ENCODE measurements around the gene IL11RA.

IL11RA gene

DNA sequence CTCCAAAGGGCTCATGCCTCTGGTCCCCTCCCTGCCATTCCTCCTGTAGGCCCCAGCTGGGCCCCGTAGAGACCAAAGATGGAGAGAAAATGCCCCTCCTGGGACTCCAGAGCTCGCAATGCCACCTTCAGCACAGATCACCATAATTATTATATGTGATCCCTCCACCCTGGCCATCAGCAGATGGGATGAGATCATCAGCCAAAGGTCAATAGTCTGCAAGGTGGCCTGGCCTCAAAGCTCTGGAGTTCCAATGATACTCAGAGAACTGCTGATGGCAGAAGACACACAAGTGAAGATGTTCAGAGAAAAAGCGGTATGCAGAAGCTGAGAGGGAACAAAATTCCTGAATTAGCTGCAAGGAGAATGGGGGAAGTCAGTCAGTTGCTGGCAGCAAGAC is 45.1 kb upstream of the IL11RA start:
- H3K4me3 ChIP-seq (ENCODE audit: low read length): no peak overlapping the region
- H3K4me1 ChIP-seq (ENCODE audit: control insufficient read depth, low read length): peaks cover 11% of the 10 kb centered on the region
- H3F3A ChIP-seq (ENCODE audit: control insufficient read depth, insufficient read depth): no peaks in the 10 kb centered on the region
- no peaks in the 10 kb centered on the region for H4K20me1 ChIP-seq (ENCODE audit: control insufficient read depth, insufficient read depth, low read depth, low read length)
- H3K4me2 ChIP-seq (ENCODE audit: low read length): no peak overlapping the region
- no peak overlapping the region for H3K27ac ChIP-seq (ENCODE audit: low read depth, low read length)
- peaks cover 11% of the 10 kb centered on the region for H3K36me3 ChIP-seq (ENCODE audit: control insufficient read depth, low read length)
- TF ChIP-seq, protein P1, sequence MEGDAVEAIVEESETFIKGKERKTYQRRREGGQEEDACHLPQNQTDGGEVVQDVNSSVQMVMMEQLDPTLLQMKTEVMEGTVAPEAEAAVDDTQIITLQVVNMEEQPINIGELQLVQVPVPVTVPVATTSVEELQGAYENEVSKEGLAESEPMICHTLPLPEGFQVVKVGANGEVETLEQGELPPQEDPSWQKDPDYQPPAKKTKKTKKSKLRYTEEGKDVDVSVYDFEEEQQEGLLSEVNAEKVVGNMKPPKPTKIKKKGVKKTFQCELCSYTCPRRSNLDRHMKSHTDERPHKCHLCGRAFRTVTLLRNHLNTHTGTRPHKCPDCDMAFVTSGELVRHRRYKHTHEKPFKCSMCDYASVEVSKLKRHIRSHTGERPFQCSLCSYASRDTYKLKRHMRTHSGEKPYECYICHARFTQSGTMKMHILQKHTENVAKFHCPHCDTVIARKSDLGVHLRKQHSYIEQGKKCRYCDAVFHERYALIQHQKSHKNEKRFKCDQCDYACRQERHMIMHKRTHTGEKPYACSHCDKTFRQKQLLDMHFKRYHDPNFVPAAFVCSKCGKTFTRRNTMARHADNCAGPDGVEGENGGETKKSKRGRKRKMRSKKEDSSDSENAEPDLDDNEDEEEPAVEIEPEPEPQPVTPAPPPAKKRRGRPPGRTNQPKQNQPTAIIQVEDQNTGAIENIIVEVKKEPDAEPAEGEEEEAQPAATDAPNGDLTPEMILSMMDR (IDR thresholded peaks at IDR 0.05; ENCODE audit: low read depth, low read length, poor library complexity, severe bottlenecking): no peak
- TF ChIP-seq EZH2phosphoT487 (IDR thresholded peaks at IDR 0.05; ENCODE audit: borderline replicate concordance, low read length): no peak
- H3K9me2 ChIP-seq (replicated peaks; ENCODE audit: control insufficient read depth, low read length): no peaks in the 10 kb centered on the region
- peaks cover 18% of the 10 kb centered on the region for H3K79me2 ChIP-seq (ENCODE audit: control insufficient read depth, low read length)
- H3K27me3 ChIP-seq (ENCODE audit: control insufficient read depth, low read length): no peaks in the 10 kb centered on the region
- no peaks in the 10 kb centered on the region for H3K9me3 ChIP-seq (ENCODE audit: control insufficient read depth, insufficient read depth, low read length)

GRCh38 chr9:34607331-34607730 is 44.7 kb upstream of the IL11RA start:
- Histone ChIP-seq H3K4me3 (ENCODE audit: low read length) (no peak overlapping the region), H3K27ac (ENCODE audit: low read depth, low read length) (no peak overlapping the region), H3K4me1 (ENCODE audit: control insufficient read depth, low read length) (peaks cover 13% of the 10 kb centered on the region), H3K27me3 (ENCODE audit: control insufficient read depth, low read length) (no peaks in the 10 kb centered on the region), H3K9me3 (ENCODE audit: control insufficient read depth, insufficient read depth, low read length) (no peaks in the 10 kb centered on the region), H3F3A (ENCODE audit: control insufficient read depth, insufficient read depth) (no peaks in the 10 kb centered on the region), H3K4me2 (ENCODE audit: low read length) (no peak overlapping the region), H3K9me2 (replicated peaks; ENCODE audit: control insufficient read depth, low read length) (no peaks in the 10 kb centered on the region), H3K36me3 (ENCODE audit: control insufficient read depth, low read length) (peaks cover 11% of the 10 kb centered on the region), H4K20me1 (ENCODE audit: control insufficient read depth, insufficient read depth, low read depth, low read length) (no peaks in the 10 kb centered on the region), H3K79me2 (ENCODE audit: control insufficient read depth, low read length) (peaks cover 18% of the 10 kb centered on the region)
- no peak for TF ChIP-seq EZH2phosphoT487 (IDR thresholded peaks at IDR 0.05; ENCODE audit: borderline replicate concordance, low read length)

- Histone ChIP-seq H3K79me2 (ENCODE audit: control insufficient read depth, low read length) (peaks cover 18% of the 10 kb centered on the region), H3K4me3 (ENCODE audit: low read length) (peak overlapping the region; percentile 91), H3K4me1 (ENCODE audit: control insufficient read depth, low read length) (peaks cover 21% of the 10 kb centered on the region), H3F3A (ENCODE audit: control insufficient read depth, insufficient read depth) (no peaks in the 10 kb centered on the region), H3K9me2 (replicated peaks; ENCODE audit: control insufficient read depth, low read length) (no peaks in the 10 kb centered on the region), H3K9me3 (ENCODE audit: control insufficient read depth, insufficient read depth, low read length) (no peaks in the 10 kb centered on the region), H3K36me3 (ENCODE audit: control insufficient read depth, low read length) (peaks cover 16% of the 10 kb centered on the region), H3K4me2 (ENCODE audit: low read length) (peak overlapping the region; percentile 98), H3K27ac (ENCODE audit: low read depth, low read length) (no peak overlapping the region), H3K27me3 (ENCODE audit: control insufficient read depth, low read length) (no peaks in the 10 kb centered on the region), H4K20me1 (ENCODE audit: control insufficient read depth, insufficient read depth, low read depth, low read length) (no peaks in the 10 kb centered on the region)
- no peak for TF ChIP-seq EZH2phosphoT487 (IDR thresholded peaks at IDR 0.05; ENCODE audit: borderline replicate concordance, low read length)
- TF ChIP-seq, protein P1 (IDR thresholded peaks at IDR 0.05; ENCODE audit: low read depth, low read length, poor library complexity, severe bottlenecking): no peak
These were observed 41.4 kb upstream of the IL11RA start for GRCh38 chr9:34610434-34611206.

DNA sequence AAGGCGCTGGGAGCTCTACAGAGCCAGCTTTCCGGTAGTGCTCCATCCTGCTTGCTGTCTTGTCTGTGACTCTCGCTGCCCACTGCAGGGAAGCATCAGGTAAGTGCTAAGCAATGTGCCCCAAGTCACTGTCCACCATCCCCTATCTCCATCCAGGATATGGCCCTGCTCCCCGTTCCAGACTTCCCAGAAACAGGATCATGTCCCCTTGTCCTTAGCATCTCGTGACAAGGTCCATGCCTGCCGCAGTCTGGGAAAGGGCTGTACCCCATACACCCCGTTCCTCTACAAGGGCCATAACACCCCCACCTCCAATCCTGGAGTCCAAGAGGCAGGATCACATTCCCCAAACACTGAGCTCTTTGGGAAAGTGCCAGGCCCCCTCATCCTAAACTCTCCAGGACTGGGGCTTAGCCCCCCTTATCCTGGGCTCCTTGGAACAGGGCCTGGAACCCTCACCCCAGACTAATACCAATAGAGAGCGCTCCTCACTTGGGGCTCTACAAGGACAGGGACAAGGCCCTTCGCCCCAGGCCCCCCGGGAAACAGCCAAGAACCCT is 40.7 kb upstream of the IL11RA start:
- Histone ChIP-seq H3K4me1 (ENCODE audit: control insufficient read depth, low read length) (peaks cover 21% of the 10 kb centered on the region), H3K9me2 (replicated peaks; ENCODE audit: control insufficient read depth, low read length) (no peaks in the 10 kb centered on the region), H3K27ac (ENCODE audit: low read depth, low read length) (peak overlapping the region; percentile 30), H3K4me3 (ENCODE audit: low read length) (peak overlapping the region; percentile 91), H3F3A (ENCODE audit: control insufficient read depth, insufficient read depth) (no peaks in the 10 kb centered on the region), H3K27me3 (ENCODE audit: control insufficient read depth, low read length) (no peaks in the 10 kb centered on the region), H3K36me3 (ENCODE audit: control insufficient read depth, low read length) (peaks cover 18% of the 10 kb centered on the region), H4K20me1 (ENCODE audit: control insufficient read depth, insufficient read depth, low read depth, low read length) (no peaks in the 10 kb centered on the region), H3K4me2 (ENCODE audit: low read length) (peak overlapping the region; percentile 98), H3K79me2 (ENCODE audit: control insufficient read depth, low read length) (peaks cover 18% of the 10 kb centered on the region), H3K9me3 (ENCODE audit: control insufficient read depth, insufficient read depth, low read length) (no peaks in the 10 kb centered on the region)
- TF ChIP-seq, protein P1 (IDR thresholded peaks at IDR 0.05; ENCODE audit: low read depth, low read length, poor library complexity, severe bottlenecking): no peak
- TF ChIP-seq EZH2phosphoT487 (IDR thresholded peaks at IDR 0.05; ENCODE audit: borderline replicate concordance, low read length): no peak

All from DOHH2 (cell line).